HCT116 (cell line): ENCODE results near the gene TLK1. TPM values are rescaled to one million over a fixed set of nuclear protein-coding genes. Genes with fewer than 3 reads are reported as not detected.

Experiments
- ATAC-seq: fragments of 200-7000 bp; cut with Tn5 transposase; 2 replicates; pipeline ENCODE4 v1.9.1; 2020; ENCODE audit warnings: mild to moderate bottlenecking, moderate library complexity
- BruUV-seq: library from RNA; stranded (reverse); fragments of 400-500 nt; replicated peaks from 2 replicates; lab custom pipeline; 2021; lab: Mats Ljungman, UMichigan
- CTCF ChIA-PET: fragments of 300-600 bp; sonication (Branson Sonifier 250); formaldehyde crosslinking; loops from one replicate; lab custom pipeline; 2021; ENCODE audit warnings: antibody characterized with exemption; lab: Charles Lee
- POLR2A ChIA-PET: fragments of 300-600, 350-600 bp; sonication (Branson Sonifier 250); formaldehyde crosslinking; loops from one replicate; lab custom pipeline; 2021; ENCODE audit warnings: antibody characterized with exemption; lab: Charles Lee
- RAD21 ChIA-PET, 2 experiments: fragments of 300-600 bp; sonication (Branson Sonifier 250); formaldehyde crosslinking; loops; one replicate each; lab custom pipeline; 2023; ENCODE audit warnings: low total read pairs in 2 of 2; ENCODE audit not compliant: uncharacterized antibody in 2 of 2, unreplicated experiment in 2 of 2, low non-redundant PET in 1 of 2; lab: Charles Lee
- DNase-seq: peaks from one replicate; pipeline ENCODE4 v3.0.0-alpha.2; 2010; ENCODE audit warnings: low read depth, low spot score
- H2AFZ ChIP-seq: fragments of 200-600 bp; shearing (Covaris generic), sonication (generic); 2 replicates; pipeline ENCODE4 v1.6.1; 2017; ENCODE audit warnings: low read depth, mixed run types, mixed read lengths, antibody characterized with exemption, low read length; ENCODE audit not compliant: poor library complexity, severe bottlenecking
- H3K27ac ChIP-seq: 2 replicates; pipeline ENCODE4 v1.5.1; 2012; ENCODE audit warnings: low read depth, low read length
- H3K27me3 ChIP-seq: fragments of 200-600 bp; sonication (generic); 2 replicates; pipeline ENCODE4 v1.6.1; 2016; ENCODE audit warnings: mixed run types, low read length, mixed read lengths; ENCODE audit not compliant: insufficient read depth
- H3K36me3 ChIP-seq, 2 experiments: fragments of 200-500 bp in 1 of 2; fragments of 200-600 bp in 1 of 2; sonication (Bioruptor generic) in 1 of 2; sonication (generic) in 1 of 2; 2 replicates each; pipeline versions ENCODE4 v1.5.1 to v1.6.1; 2014 to 2016; ENCODE audit warnings: low read length in 2 of 2, inconsistent platforms in 1 of 2, mixed read lengths in 1 of 2, mixed run types in 1 of 2; ENCODE audit not compliant: insufficient read depth in 2 of 2, control insufficient read depth in 1 of 2
- H3K4me1 ChIP-seq, 2 experiments: fragments of 200-600 bp in 1 of 2; sonication (generic) in 1 of 2; 2 replicates each; pipeline versions ENCODE4 v1.5.1 to v1.6.1; 2012 to 2017; ENCODE audit warnings: low read length in 2 of 2, inconsistent platforms in 1 of 2, mild to moderate bottlenecking in 1 of 2, mixed read lengths in 1 of 2, mixed run types in 1 of 2, moderate library complexity in 1 of 2; ENCODE audit not compliant: insufficient read depth in 2 of 2, control insufficient read depth in 1 of 2
- H3K4me2 ChIP-seq: fragments of 200-600 bp; sonication (generic); 2 replicates; pipeline ENCODE4 v1.6.1; 2017; ENCODE audit warnings: mixed run types, low read length, mixed read lengths
- H3K4me3 ChIP-seq, 2 experiments: fragments of 200-600 bp in 1 of 2; sonication (generic) in 1 of 2; replicated peaks in 1 of 2; 2 replicates each; pipeline ENCODE4 v1.5.1; 2011 to 2016; ENCODE audit warnings: low read length in 2 of 2, control low read depth in 1 of 2, low read depth in 1 of 2, mild to moderate bottlenecking in 1 of 2, mixed read lengths in 1 of 2, mixed run types in 1 of 2
- H3K79me2 ChIP-seq: fragments of 200-600 bp; sonication (generic); 2 replicates; pipeline ENCODE4 v1.6.1; 2017; ENCODE audit warnings: mild to moderate bottlenecking, mixed run types, low read length, moderate library complexity, mixed read lengths; ENCODE audit not compliant: insufficient read depth
- H3K9ac ChIP-seq: fragments of 200-600 bp; sonication (generic); 2 replicates; pipeline ENCODE4 v1.6.1; 2016; ENCODE audit warnings: low read length, mixed read lengths
- H3K9me2 ChIP-seq: fragments of 200-600 bp; sonication (generic), shearing (Covaris generic); 2 replicates; pipeline ENCODE4 v1.6.1; 2017; ENCODE audit warnings: mixed run types, mild to moderate bottlenecking, moderate library complexity; ENCODE audit not compliant: insufficient read depth
- H3K9me3 ChIP-seq, 2 experiments: fragments of 200-500 bp in 1 of 2; fragments of 200-600 bp in 1 of 2; sonication (Bioruptor generic) in 1 of 2; sonication (generic) in 1 of 2; 2 replicates each; pipeline ENCODE4 v1.6.1; 2014 to 2017; ENCODE audit warnings: low read length in 2 of 2, mixed read lengths in 2 of 2, inconsistent platforms in 1 of 2, low read depth in 1 of 2, mild to moderate bottlenecking in 1 of 2, mixed run types in 1 of 2, moderate library complexity in 1 of 2; ENCODE audit not compliant: control insufficient read depth in 1 of 2, insufficient read depth in 1 of 2
- H4K20me1 ChIP-seq: fragments of 200-600 bp; sonication (generic), shearing (Covaris generic); 2 replicates; pipeline ENCODE4 v1.6.1; 2017; ENCODE audit warnings: mixed run types, mild to moderate bottlenecking, moderate library complexity; ENCODE audit not compliant: insufficient read depth
- CEBPB ChIP-seq: IDR thresholded peaks from 2 replicates; pipeline ENCODE4 v1.6.1; 2012; ENCODE audit warnings: low read depth
- JUND ChIP-seq: IDR thresholded peaks from 2 replicates; pipeline ENCODE4 v1.6.1; 2012
- REST ChIP-seq: IDR thresholded peaks from 2 replicates; pipeline ENCODE4 v1.6.1; 2012; ENCODE audit warnings: low read depth
- intact Hi-C: fragments of 100-400 bp; cut with micrococcal nuclease; formaldehyde crosslinking; loops from 2 replicates; pipeline ENCODE4 v1.10.0; 2022
- total RNA-seq: library from RNA; stranded (reverse); gene quantifications from one replicate; pipeline ENCODE4 v1.2.1, GENCODE V29; 2021; ENCODE audit not compliant: unreplicated experiment

The TLK1 gene
- total RNA-seq, 1 experiment from 2014 or later = 57.7 TPM

GRCh38 chr2:170997893-170998597, 162.6 kb downstream of the TLK1 start:
- BruUV-seq = no TSS peak
- Histone ChIP-seq H3K36me3 (peaks cover 4 to 8% of the 10 kb centered on the region in 2 experiments; a peak in 2 of 4 replicates), H4K20me1 (no peaks in the 10 kb centered on the region), H3K4me3 (no peak overlapping the region), H3K4me1 (no peaks in the 10 kb centered on the region), H3K79me2 (no peaks in the 10 kb centered on the region), H3K9ac (no peak overlapping the region), H3K9me3 (no peaks in the 10 kb centered on the region), H3K27ac (no peak overlapping the region), H3K27me3 (no peaks in the 10 kb centered on the region)
- ChIA-PET CTCF (no interaction called here), RAD21 (no interaction called here), POLR2A (no interaction called here)
- TF ChIP-seq CEBPB (no peak), JUND (no peak)
- TF ChIP-seq, all 23 proteins: peak for 0
- H2AFZ ChIP-seq = no peak overlapping the region
- intact Hi-C loops = no loop called here
- no peaks in the 10 kb centered on the region for H3K9me2 ChIP-seq
- ATAC-seq (no peak), DNase-seq (no peak)
- no peak overlapping the region for H3K4me2 ChIP-seq

- CTCF ChIA-PET = no interaction called here
- intact Hi-C loops = no loop called here
- POLR2A ChIA-PET = no interaction called here
These were observed 164.4 kb downstream of the TLK1 start for GRCh38 chr2:170996316-170996715.

More at GRCh38 chr2:170996316-170996715, 164.4 kb downstream of the TLK1 start:
- Histone ChIP-seq H2AFZ (no peak overlapping the region), H3K9ac (no peak overlapping the region), H3K27me3 (no peaks in the 10 kb centered on the region), H4K20me1 (no peaks in the 10 kb centered on the region), H3K27ac (no peak overlapping the region), H3K9me3 (no peaks in the 10 kb centered on the region), H3K4me3 (no peak overlapping the region), H3K79me2 (no peaks in the 10 kb centered on the region), H3K36me3 (peaks cover 8 to 13% of the 10 kb centered on the region in 2 experiments; a peak in 3 of 4 replicates), H3K4me1 (no peaks in the 10 kb centered on the region), H3K4me2 (no peak overlapping the region), H3K9me2 (no peaks in the 10 kb centered on the region)
- no TSS peak for BruUV-seq
- ATAC-seq (no peak), DNase-seq (no peak)
- RAD21 ChIA-PET = no interaction called here
- TF ChIP-seq REST = 0 out of 2 replicates have a peak, but pooled peaks have one; percentile 10
- TF ChIP-seq CEBPB = no peak
